Pons (tissue), 1 donor: ENCODE data around the gene FIGLA.

Experiments used
- DNase-seq: peaks from one replicate; pipeline ENCODE4 v3.0.0-alpha.2; 2016; ENCODE audit warnings: low spot score

FIGLA gene

GRCh38 chr2:70790136-70790828 lies at the start of gene FIGLA:
FIGLA (minus strand) TSS chr2:70790643; CDS start chr2:70790638, 5 bp downstream.
- no peak for DNase-seq

- DNase-seq, result no peak
Measured at GRCh38 chr2:70837980-70838925, 47.8 kb upstream of the FIGLA start.

GRCh38 chr2:70835643-70836042 lies 45.2 kb upstream of the FIGLA start, which contains the start of gene CD207:
CD207 (minus strand) TSS chr2:70835816; CDS start chr2:70835776, 40 bp downstream.
- DNase-seq, result no peak

- DNase-seq, result no peak
Measured at GRCh38 chr2:70834881-70835280, 44.4 kb upstream of the FIGLA start.

- DNase-seq, result no peak
Measured at GRCh38 chr2:70834106-70834505, 43.7 kb upstream of the FIGLA start.

GRCh38 chr2:70833246-70833645 lies 42.8 kb upstream of the FIGLA start:
- no peak for DNase-seq

GRCh38 chr2:70832386-70832785 lies 41.9 kb upstream of the FIGLA start:
- no peak for DNase-seq

- DNase-seq, result no peak
Measured at GRCh38 chr2:70831861-70832260, 41.4 kb upstream of the FIGLA start.

- DNase-seq, result no peak
Measured at GRCh38 chr2:70830366-70830765, 39.9 kb upstream of the FIGLA start.

- DNase-seq, result no peak
Measured at GRCh38 chr2:70829916-70830315, 39.5 kb upstream of the FIGLA start.

- no peak for DNase-seq
Measured at GRCh38 chr2:70828914-70829824, 38.7 kb upstream of the FIGLA start.

GRCh38 chr2:70828115-70828514 lies 37.7 kb upstream of the FIGLA start:
- no peak for DNase-seq

- no peak for DNase-seq
Measured at GRCh38 chr2:70827388-70827787, 36.9 kb upstream of the FIGLA start.

- no peak for DNase-seq
Measured at GRCh38 chr2:70826696-70827350, 36.4 kb upstream of the FIGLA start.

- no peak for DNase-seq
Measured at GRCh38 chr2:70823249-70823648, 32.8 kb upstream of the FIGLA start.

- no peak for DNase-seq
Measured at GRCh38 chr2:70822843-70823242, 32.4 kb upstream of the FIGLA start.

- no peak for DNase-seq
Measured at GRCh38 chr2:70820499-70820898, 30.1 kb upstream of the FIGLA start, which contains the start of gene CLEC4F. CLEC4F (minus strand) TSS chr2:70820599; CDS start chr2:70820523, 76 bp downstream.

GRCh38 chr2:70817284-70817954 lies 27.0 kb upstream of the FIGLA start:
- no peak for DNase-seq

GRCh38 chr2:70816726-70817125 lies 26.3 kb upstream of the FIGLA start:
- DNase-seq, result no peak
